ENCODE measurements around the gene MEG3.

- TF ChIP-seq CTCF (IDR thresholded peaks at IDR 0.05; ENCODE audit: control extremely low read depth in 1 of 3, insufficient read depth in 1 of 3, low read depth in 1 of 3, low read length in 3 of 3) = no peak
- no peak for TF ChIP-seq EP300 (IDR thresholded peaks at IDR 0.05; ENCODE audit: borderline replicate concordance in 1 of 2, low read depth in 2 of 2, low read length in 2 of 2)
- no peak for TF ChIP-seq POLR2AphosphoS5 (IDR thresholded peaks at IDR 0.05; ENCODE audit: low read depth, low read length)
- TF ChIP-seq SUZ12 (IDR thresholded peaks at IDR 0.05; ENCODE audit: low read length) = no peak
- no peak for TF ChIP-seq RXRA (IDR thresholded peaks at IDR 0.05; ENCODE audit: insufficient read depth, low read depth, low read length)
- TF ChIP-seq PHF8 (conservative IDR thresholded peaks at IDR 0.05; ENCODE audit: low read depth, low read length) = no peak
Observed at GRCh38 chr14:100867631-100868315, 41.9 kb downstream of the MEG3 start.

All from H1 (cell line).